Endothelial cell of umbilical vein (primary cell): ENCODE data around the gene VAC14. TPM values are rescaled to one million over a fixed set of nuclear protein-coding genes. Genes with fewer than 3 reads are reported as not detected.
A peak's percentile ranks its signal among the peaks of the same experiment; 100 is the strongest.

Source experiments
- BruUV-seq: library from RNA; stranded (reverse); fragments of 400-500 nt; replicated peaks from 2 replicates; lab custom pipeline; 2021; lab: Mats Ljungman, UMichigan
- CTCF ChIA-PET: fragments of 300-600, 350-600 bp; sonication (Branson Sonifier 250); formaldehyde crosslinking; loops from one replicate; lab custom pipeline; 2021; ENCODE audit warnings: antibody characterized with exemption, inconsistent platforms; lab: Charles Lee
- POLR2A ChIA-PET: fragments of 300-600, 350-600 bp; sonication (Branson Sonifier 250); formaldehyde crosslinking; loops from one replicate; lab custom pipeline; 2021; ENCODE audit warnings: antibody characterized with exemption, inconsistent platforms; lab: Charles Lee
- DNase-seq: peaks from one replicate; pipeline ENCODE4 v3.0.0-alpha.2; 2011; ENCODE audit warnings: low read depth, low spot score
- FAIRE-seq: peaks from 2 replicates; lab custom pipeline; 2011; peaks lifted over from hg19 to GRCh38; lab: Jason Lieb, UNC
- H2AFZ ChIP-seq: 2 replicates; pipeline ENCODE4 v1.6.0; 2012; ENCODE audit warnings: low read depth, low read length, control low read depth, inconsistent platforms
- H3K27ac ChIP-seq: 2 replicates; pipeline ENCODE4 v1.5.1; 2011; ENCODE audit warnings: low read depth, mild to moderate bottlenecking, control low read depth, low read length, moderate library complexity; ENCODE audit not compliant: insufficient read depth
- H3K27me3 ChIP-seq, 2 experiments: 2 replicates each; pipeline versions ENCODE4 v1.6.0 to v1.6.1; 2011; ENCODE audit warnings: low read length in 2 of 2, mixed read lengths in 1 of 2; ENCODE audit not compliant: control insufficient read depth in 2 of 2, insufficient read depth in 2 of 2
- H3K36me3 ChIP-seq, 2 experiments: 2 replicates in 1 of 2; 3 replicates in 1 of 2; pipeline ENCODE4 v1.5.1; 2011; ENCODE audit warnings: low read length in 2 of 2, mild to moderate bottlenecking in 1 of 2, moderate library complexity in 1 of 2; ENCODE audit not compliant: control insufficient read depth in 2 of 2, insufficient read depth in 2 of 2; ENCODE audit errors: extremely low read depth in 1 of 2
- H3K4me1 ChIP-seq: 3 replicates; pipeline ENCODE4 v1.5.1; 2011; ENCODE audit warnings: mild to moderate bottlenecking, low read length; ENCODE audit not compliant: control insufficient read depth, insufficient read depth; ENCODE audit errors: extremely low read depth
- H3K4me2 ChIP-seq: 2 replicates; pipeline ENCODE4 v1.6.1; 2011; ENCODE audit warnings: low read length, control low read depth, mixed read lengths; ENCODE audit not compliant: insufficient read depth
- H3K4me3 ChIP-seq, 3 experiments: fragments of 200-600 bp in 1 of 3; sonication (generic), shearing (Covaris generic) in 1 of 3; replicated peaks in 1 of 3; 2 replicates each; pipeline ENCODE4 v1.5.1; 2011 to 2016; ENCODE audit warnings: control low read depth in 3 of 3, low read length in 3 of 3, mild to moderate bottlenecking in 2 of 3, inconsistent platforms in 1 of 3, low read depth in 1 of 3, moderate library complexity in 1 of 3; ENCODE audit not compliant: insufficient read depth in 1 of 3
- H3K79me2 ChIP-seq: 2 replicates; pipeline ENCODE4 v1.6.0; 2012; ENCODE audit warnings: low read length, inconsistent platforms; ENCODE audit not compliant: control insufficient read depth, insufficient read depth
- H3K9ac ChIP-seq: replicated peaks from 2 replicates; pipeline ENCODE3; 2011; ENCODE audit warnings: low read length, control low read depth; ENCODE audit not compliant: insufficient read depth; ENCODE audit errors: extremely low read depth
- H3K9me1 ChIP-seq: replicated peaks from 3 replicates; pipeline ENCODE4 v1.6.0; 2011; ENCODE audit warnings: mild to moderate bottlenecking, low read length; ENCODE audit not compliant: control insufficient read depth, insufficient read depth; ENCODE audit errors: extremely low read depth
- H3K9me3 ChIP-seq: replicated peaks from 2 replicates; pipeline ENCODE4 v1.5.1; 2012; ENCODE audit warnings: low read length, inconsistent platforms; ENCODE audit not compliant: control insufficient read depth, insufficient read depth
- H4K20me1 ChIP-seq: replicated peaks from 2 replicates; pipeline ENCODE3; 2011; ENCODE audit warnings: mild to moderate bottlenecking, low read length; ENCODE audit not compliant: control insufficient read depth, insufficient read depth; ENCODE audit errors: extremely low read depth
- EZH2 ChIP-seq: IDR thresholded peaks from 2 replicates; pipeline ENCODE4 v1.6.1; 2012; ENCODE audit warnings: borderline replicate concordance, low read depth, mild to moderate bottlenecking, moderate library complexity, low read length, inconsistent platforms; ENCODE audit not compliant: severe bottlenecking
- JUN ChIP-seq: IDR thresholded peaks from 2 replicates; pipeline ENCODE4 v1.6.1; 2011; ENCODE audit warnings: borderline replicate concordance, low read depth; ENCODE audit not compliant: insufficient read length, insufficient read depth
- POLR2A ChIP-seq: IDR thresholded peaks from 2 replicates; pipeline ENCODE4 v1.6.1; 2012; ENCODE audit warnings: low read depth, mild to moderate bottlenecking, control low read depth, low read length
- POLR2AphosphoS5 ChIP-seq: IDR thresholded peaks from 2 replicates; pipeline ENCODE4 v1.6.1; 2012; ENCODE audit warnings: low read depth, mild to moderate bottlenecking, control low read depth, low read length, moderate library complexity; ENCODE audit not compliant: insufficient read depth
- dilution Hi-C: fragments of 300-500 bp; cut with MboI; formaldehyde crosslinking; loops from one replicate; pipeline ENCODE4 v1.15.0; 2019; ENCODE audit warnings: low sequenced_read_pairs; ENCODE audit not compliant: extremely low pct_ligation_motif_present
- intact Hi-C: fragments of 100-400 bp; cut with micrococcal nuclease; formaldehyde crosslinking; loops from one replicate; pipeline ENCODE4 v1.10.0; 2022
- polyA plus RNA-seq, 4 experiments: library from polyadenylated mRNA; depleted of rRNA in 3 of 4; stranded (reverse) in 3 of 4; unstranded in 1 of 4; fragments of >200 nt; gene quantifications; 2 replicates each; pipeline versions ENCODE4 v1.2.1 to v1.2.3, GENCODE V29; 2011 to 2012; ENCODE audit warnings: missing spikeins in 1 of 4
- total RNA-seq: library from RNA; stranded (reverse); gene quantifications from 2 replicates; pipeline ENCODE4 v1.2.3, GENCODE V29; 2021

Gene VAC14
- total and polyA plus RNA-seq, 2 donors (not counting 3 experiments of a cell fraction or from before 2014, with no cell fraction given): 37.6 to 57.9 TPM

GRCh38 chr16:70805380-70805779, 4.4 kb upstream of the VAC14 start:
- CTCF ChIA-PET: no interaction called here
- Histone ChIP-seq H3K4me1 (peaks cover 21% of the 10 kb centered on the region), H3K36me3 (no peaks in the 10 kb centered on the region), H4K20me1 (no peaks in the 10 kb centered on the region), H3K4me3 (no peak overlapping the region), H3K27me3 (peaks cover 0 to 3% of the 10 kb centered on the region in 2 experiments), H3K4me2 (peak overlapping the region; percentile 16), H3K9me3 (no peaks in the 10 kb centered on the region), H3K9me1 (no peaks in the 10 kb centered on the region), H3K9ac (no peak overlapping the region), H3K79me2 (peaks cover 3% of the 10 kb centered on the region), H3K27ac (peak overlapping the region; percentile 55), H2AFZ (no peak overlapping the region)
- POLR2A ChIA-PET: no interaction called here
- FAIRE-seq (no peak), DNase-seq (no peak)
- intact Hi-C loops: no loop called here
- dilution Hi-C loops: no loop called here
- no peak for TF ChIP-seq EZH2
- no peak for TF ChIP-seq POLR2A
- no TSS peak for BruUV-seq

DNA sequence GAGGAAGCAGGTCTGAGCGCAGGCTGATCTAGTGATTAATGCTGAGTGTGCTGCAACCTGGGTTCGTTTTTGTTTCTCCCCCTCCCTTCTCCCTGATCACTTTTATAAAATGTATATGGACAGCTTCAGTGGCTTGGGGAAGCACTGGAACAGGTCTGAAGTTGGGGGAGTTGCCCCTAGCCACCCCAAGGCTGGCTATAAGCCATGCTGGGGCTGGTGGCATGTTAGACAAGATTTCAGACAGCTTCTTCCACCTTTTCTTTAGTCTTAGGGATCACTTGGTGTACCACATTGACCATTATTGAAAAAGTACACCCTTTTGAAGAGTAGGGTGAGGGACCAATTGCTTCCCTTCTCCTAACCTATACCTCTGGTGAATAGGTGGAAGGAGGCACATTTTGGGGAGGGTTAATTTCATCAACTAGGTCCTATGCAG, 3.8 kb upstream of the VAC14 start:
- TSS peak; percentile 81 for BruUV-seq
- no peaks in the 10 kb centered on the region for H3K9me1 ChIP-seq
- FAIRE-seq (no peak), DNase-seq (no peak)
- H3K9me3 ChIP-seq: no peaks in the 10 kb centered on the region
- peak; percentile 54 for TF ChIP-seq POLR2A
- no peak for TF ChIP-seq JUN
- no peak for TF ChIP-seq POLR2AphosphoS5
- POLR2A ChIA-PET: no interaction called here
- intact Hi-C loops: loop anchor here (5.0 kb wide), 1 partner anchor 483 kb away; the partner anchor contains the start of gene CMTR2
- H3K27ac ChIP-seq: peak overlapping the region; percentile 55
- peaks cover 0 to 2% of the 10 kb centered on the region in 2 experiments for H3K27me3 ChIP-seq
- peaks cover 9% of the 10 kb centered on the region for H3K79me2 ChIP-seq
- H3K4me3 ChIP-seq: no peak overlapping the region
- no peaks in the 10 kb centered on the region for H4K20me1 ChIP-seq
- no peak overlapping the region for H3K9ac ChIP-seq
- CTCF ChIA-PET: no interaction called here
- no peaks in the 10 kb centered on the region for H3K36me3 ChIP-seq
- H3K4me1 ChIP-seq: peaks cover 27% of the 10 kb centered on the region
- dilution Hi-C loops: no loop called here
- no peak overlapping the region for H3K4me2 ChIP-seq
- no peak overlapping the region for H2AFZ ChIP-seq
